CD1c-positive myeloid dendritic cell (primary cell): ENCODE measurements around the gene FSTL4.

Experiments
- DNase-seq: peaks from one replicate; pipeline ENCODE4 v3.0.0-alpha.2; 2016; ENCODE audit errors: extremely low spot score

FSTL4 gene

GRCh38 chr5:133428072-133428660 lies 184.2 kb downstream of the FSTL4 start:
- DNase-seq = no peak

- no peak for DNase-seq
These were observed 185.1 kb downstream of the FSTL4 start for GRCh38 chr5:133427121-133427777.

GRCh38 chr5:133426264-133426663 lies 186.1 kb downstream of the FSTL4 start:
- no peak for DNase-seq

GRCh38 chr5:133425764-133426163 lies 186.6 kb downstream of the FSTL4 start:
- DNase-seq = no peak

GRCh38 chr5:133425222-133425621 lies 187.1 kb downstream of the FSTL4 start:
- no peak for DNase-seq

GRCh38 chr5:133423618-133424282 lies 188.6 kb downstream of the FSTL4 start:
- DNase-seq = peak; percentile 68

- no peak for DNase-seq
These were observed 189.2 kb downstream of the FSTL4 start for GRCh38 chr5:133423011-133423617.

- DNase-seq = no peak
These were observed 190.5 kb downstream of the FSTL4 start for GRCh38 chr5:133421806-133422205.

GRCh38 chr5:133421394-133421793 lies 190.9 kb downstream of the FSTL4 start:
- DNase-seq = peak; percentile 19

- no peak for DNase-seq
These were observed 191.7 kb downstream of the FSTL4 start for GRCh38 chr5:133420440-133421301.

GRCh38 chr5:133415906-133416305 lies 196.4 kb downstream of the FSTL4 start:
- no peak for DNase-seq

- no peak for DNase-seq
These were observed 196.8 kb downstream of the FSTL4 start for GRCh38 chr5:133415506-133415905.

- DNase-seq = no peak
These were observed 199.7 kb downstream of the FSTL4 start for GRCh38 chr5:133412661-133413060.

- DNase-seq = no peak
These were observed 202.0 kb downstream of the FSTL4 start for GRCh38 chr5:133410335-133410828.

- DNase-seq = no peak
These were observed 203.1 kb downstream of the FSTL4 start for GRCh38 chr5:133409210-133409674.

- no peak for DNase-seq
These were observed 204.0 kb downstream of the FSTL4 start for GRCh38 chr5:133408322-133408721.

- no peak for DNase-seq
These were observed 205.2 kb downstream of the FSTL4 start for GRCh38 chr5:133406977-133407632.

GRCh38 chr5:133406208-133406976 lies 205.9 kb downstream of the FSTL4 start:
- no peak for DNase-seq

GRCh38 chr5:133405275-133406034 lies 206.9 kb downstream of the FSTL4 start:
- no peak for DNase-seq
